ENCODE data around the gene RCN2. TPM values are rescaled to one million over a fixed set of nuclear protein-coding genes. Genes with fewer than 3 reads are reported as not detected.

The RCN2 gene
- polyA plus RNA-seq, 1 donor, result 231 TPM

DNA sequence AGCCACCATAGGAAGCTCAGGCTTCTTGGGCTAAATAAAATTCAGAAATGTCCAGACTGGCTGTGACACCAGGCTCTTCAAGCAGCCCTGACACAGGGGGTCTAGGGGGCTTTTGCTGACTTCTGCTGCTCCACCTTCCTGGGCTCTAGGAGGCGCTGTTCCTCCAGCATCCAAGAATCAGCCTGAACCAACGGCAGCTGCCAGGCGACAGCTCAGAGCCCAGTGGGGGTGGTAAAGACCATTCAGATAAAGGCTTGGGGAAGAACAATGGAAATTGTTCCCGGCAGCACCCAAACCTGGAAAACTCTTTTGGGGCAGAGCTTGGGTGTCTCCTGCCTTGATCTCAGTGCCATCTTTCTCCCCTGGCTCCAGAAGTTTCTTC is 41.8 kb downstream of the RCN2 start:
- DNase-seq, result no peak

DNA sequence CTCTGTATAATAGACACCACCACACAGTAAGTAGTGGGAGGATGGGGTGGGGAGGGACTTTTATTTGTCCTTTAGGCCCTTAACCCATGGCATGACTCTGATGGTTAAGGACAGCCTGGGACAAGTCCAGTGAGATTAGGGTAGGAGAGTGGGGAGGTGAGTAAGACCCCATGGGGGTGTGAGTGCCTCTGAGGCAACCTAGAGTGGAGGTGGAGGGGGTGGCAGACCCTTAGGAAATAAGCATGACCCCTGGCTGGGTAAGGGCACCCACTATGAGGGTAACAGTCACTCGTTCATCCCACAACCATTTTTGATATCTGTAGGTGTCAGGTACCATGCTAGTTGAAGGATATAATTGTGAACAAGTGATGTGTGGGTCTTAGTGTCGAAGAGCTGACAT is 42.4 kb downstream of the RCN2 start:
- DNase-seq, result no peak

DNA sequence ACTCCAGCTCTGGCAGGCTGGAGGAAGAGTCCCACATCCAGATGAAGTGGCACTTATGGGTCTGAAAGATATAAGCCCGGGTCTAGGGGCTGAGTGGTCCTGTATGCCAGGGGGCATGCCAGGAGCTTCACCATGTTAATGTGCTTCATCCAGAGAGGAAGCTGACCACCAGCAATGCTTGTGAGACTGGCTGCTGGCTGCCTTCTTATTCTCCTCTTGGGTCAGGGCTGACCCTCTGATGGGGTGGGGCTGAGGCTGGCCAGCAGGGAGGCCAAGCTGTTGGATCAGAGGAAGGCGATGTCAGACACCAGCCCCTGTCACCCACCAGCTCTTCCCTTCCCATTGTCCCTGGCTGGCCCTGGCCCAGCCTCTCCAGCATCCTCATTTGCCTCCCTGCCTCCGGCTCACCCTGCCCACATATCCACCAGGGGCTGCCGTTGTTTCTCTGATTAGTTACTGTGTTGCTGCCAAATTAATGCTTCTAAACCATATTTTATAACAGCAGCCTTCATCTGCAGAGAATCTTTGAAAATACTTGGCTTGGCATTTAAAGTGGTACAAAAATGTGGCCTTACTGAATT is 43.0 kb downstream of the RCN2 start:
- DNase-seq, result no peak

DNA sequence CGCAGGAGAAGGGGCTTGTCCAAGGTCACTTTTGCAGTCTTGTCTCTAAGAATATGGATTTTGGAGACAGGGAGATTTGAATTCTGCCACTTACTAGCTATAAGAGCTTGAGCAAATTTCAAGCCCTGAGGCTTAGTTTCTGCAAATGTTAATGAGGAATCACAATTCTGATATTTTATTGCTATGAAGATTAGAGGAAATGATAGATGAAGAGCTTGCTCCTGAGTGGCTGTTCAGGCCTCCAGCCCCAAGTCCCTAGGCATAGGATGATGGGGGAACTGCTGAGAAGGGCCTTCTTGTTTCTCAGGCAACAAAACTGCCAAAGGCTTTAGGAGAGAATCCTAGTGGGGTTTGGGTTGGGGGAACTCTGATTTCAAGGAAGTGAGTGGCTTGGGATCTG is 44.6 kb downstream of the RCN2 start:
- DNase-seq, result no peak

DNA sequence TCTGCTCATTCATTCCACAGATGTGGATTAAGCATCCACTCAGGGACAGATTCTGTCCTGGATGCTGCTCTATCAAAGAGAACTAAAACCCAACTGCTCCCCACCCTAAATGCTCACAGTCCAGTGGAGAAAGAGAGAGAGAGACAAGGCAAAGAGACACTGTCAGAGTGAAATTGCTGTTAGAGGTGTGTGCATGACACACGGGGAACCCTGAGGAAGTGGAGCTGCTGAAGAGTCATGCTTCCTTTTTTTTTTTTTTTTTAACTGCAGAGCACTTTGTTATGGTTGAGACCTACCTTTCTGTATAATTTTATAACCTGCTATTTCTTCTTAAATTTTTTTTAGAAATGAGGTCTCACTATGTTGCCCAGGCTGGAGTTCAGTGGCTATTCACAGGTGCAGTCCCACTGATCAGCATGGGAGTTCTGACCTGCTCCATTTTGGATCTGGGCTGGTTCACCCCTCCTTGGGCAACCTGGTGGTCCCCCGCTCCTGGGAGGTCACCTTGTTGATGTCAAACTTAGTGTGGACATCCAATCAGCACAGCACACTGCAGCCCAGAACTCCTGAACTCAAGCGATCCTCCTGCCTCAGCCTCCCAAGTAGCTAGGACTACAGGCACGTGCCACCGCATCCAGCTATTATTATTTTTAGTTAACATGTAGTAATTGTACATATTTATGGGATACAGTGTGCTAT is 45.2 kb downstream of the RCN2 start:
- no peak for DNase-seq

DNA sequence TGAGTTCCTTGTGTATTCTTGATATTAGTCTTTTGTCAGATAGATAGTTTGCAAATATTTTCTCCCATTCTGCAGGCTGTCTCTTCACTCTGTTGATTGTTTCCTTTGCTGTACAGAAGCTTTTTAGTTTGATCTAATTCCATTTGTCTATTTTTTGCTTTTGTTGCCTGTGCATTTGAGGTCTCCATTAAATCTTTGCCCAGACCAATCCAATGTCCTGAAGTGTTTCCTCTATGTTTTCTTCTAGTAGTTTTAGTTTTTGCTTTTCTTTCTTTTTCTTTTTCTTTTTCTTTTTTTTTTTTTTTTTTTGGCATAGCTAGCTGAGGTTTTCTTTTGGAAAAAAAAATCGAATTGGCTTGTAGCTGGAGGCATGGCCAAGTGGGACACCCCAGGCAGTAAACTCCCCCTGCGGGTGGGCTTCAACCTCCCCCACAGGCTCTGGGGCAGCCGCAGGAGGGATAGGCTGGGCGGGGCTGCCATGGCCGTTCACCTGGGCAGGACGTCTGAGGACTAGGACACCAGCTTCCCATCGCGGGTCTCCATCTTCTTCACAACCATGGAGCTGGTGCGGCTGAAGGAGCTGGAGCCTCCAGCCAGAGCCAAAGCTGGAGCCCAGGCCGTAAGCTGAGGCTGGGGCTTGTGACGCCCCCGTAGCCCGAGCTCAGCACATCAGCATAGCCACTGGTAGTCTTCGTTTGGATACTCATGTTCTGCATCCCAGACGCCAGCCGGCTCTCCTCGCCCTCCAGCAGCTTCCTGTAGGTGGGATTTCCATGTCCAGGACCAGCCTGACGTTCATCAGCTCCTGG is 47.2 kb downstream of the RCN2 start:
- no peak for DNase-seq

DNA sequence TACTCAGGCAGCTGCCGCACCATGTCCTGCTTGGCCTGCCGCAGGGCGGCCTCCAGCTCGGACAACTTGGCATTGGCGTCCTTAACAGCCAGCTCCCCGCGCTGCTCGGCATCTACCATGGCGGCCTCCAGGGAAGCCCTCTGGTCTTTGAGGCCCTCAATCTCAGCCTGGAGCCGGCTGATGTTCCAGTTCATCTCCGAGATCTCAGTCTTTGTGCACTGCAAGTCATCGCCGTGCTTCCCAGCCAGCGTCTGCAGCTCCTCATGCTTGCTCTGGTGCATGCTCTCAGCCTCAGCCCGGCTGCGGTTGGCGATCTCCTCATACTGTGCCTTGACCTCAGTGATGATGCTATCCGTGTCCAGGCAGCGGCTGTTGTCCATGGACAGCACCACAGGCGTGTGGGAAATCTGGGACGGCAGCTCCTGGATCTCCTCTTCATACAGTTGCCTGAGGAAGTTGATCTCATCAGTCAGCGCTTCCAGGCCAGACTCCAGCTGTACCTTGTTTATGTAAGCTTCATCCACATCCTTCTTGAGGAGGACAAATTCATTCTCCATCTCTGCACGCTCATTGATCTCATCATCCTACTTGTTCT is 47.9 kb downstream of the RCN2 start:
- DNase-seq, result no peak

DNA sequence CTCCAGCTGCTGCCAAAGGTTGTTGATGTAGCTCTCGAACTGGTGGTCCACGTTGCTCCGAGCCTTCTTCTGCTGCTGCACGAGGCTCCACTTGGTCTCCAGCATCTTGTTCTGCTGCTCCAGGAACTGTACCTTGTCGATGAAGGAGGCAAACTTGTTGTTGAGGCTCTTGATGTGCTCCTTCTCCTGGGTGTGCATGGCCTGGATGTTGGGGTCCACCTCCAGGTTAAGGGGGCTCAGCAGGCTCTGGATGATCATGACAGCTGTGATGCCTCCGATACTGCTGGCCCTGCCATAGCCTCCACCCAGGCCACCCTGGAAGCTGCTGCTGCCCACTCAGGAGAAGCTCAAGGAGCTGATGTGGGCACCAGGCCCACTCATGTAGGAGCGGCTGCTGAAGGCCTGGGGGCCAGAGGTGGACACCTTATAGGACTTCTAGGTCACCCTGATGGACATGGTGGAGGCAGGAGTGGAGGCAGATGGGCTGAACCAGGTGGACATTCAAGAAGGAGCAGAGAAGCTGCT is 48.5 kb downstream of the RCN2 start:
- DNase-seq, result no peak

DNA sequence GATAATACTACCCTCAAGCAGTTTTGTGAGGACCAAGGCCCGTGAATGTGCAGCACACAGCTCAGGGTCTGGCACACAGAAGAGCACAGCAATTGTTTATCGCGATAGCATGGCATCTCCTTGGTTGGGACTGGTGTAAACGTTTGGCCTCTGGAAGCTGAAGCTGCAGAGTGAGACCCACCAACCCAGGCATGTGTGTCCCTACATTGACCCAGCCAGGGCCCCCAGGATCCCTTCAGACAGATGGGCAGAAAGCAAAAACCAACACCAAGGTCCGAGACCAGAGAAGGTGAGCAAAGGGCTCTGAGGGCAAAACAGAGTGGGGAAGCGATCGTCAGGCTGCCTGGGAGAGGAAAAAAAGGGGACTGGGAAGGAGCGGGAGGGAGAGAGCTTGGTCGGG is 50.8 kb downstream of the RCN2 start:
- DNase-seq, result no peak

DNA sequence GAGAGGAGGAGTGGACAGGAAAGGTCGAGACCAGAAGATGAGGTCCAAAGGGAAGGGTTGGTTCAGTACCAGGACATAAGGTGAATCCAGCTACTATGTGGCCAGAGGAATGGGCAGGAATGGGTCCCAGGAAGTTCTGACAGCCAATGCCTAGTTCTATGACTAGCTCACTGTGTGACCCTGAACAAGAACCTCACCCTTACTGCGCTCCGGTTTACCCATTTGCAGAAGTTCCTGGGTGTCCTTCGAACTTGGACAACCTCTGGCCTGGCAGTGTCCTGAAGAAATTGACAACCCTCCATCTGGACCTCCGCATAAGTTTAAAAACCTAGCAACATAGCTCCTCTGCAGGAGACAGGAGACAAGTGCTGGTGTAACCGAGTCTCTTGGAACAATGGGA is 51.2 kb downstream of the RCN2 start:
- DNase-seq, result no peak

DNA sequence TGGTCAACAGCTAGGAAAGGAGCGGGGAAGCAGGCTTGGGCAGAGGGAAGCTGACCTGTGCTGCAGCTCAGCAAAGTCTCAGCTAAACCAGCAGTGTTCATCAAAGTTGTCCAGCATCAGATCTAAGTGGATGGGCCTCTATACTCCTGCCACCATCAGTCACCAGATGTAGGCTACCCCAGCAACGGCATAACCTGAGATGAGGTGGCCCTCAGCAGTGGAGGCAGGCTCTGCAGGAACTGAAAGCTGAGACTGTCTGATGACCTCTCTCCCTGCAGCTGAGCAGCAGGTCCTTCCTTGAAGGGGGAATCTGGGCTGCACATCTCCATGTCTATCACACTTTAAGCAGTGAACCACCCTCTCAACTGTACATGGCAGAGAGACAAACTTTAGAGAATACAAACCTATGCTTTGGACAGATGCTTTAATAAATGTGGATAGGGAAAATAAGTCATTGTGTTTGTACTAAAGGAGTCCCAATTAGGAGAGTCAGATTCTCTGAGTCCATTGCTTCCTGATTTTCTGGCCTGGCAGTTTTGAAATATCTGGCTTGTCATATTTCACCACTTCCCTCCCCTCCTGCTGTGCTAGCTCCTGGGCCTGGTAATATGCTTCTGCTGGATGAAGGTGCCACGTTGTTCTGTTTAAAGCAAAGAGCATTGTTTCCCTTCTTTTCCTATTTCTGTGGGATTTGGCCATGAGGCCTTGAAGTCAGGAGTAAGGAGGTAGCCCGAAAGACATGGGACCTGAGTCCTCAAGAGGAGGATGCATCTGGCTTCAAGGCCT is 52.2 kb downstream of the RCN2 start:
- no peak for DNase-seq

DNA sequence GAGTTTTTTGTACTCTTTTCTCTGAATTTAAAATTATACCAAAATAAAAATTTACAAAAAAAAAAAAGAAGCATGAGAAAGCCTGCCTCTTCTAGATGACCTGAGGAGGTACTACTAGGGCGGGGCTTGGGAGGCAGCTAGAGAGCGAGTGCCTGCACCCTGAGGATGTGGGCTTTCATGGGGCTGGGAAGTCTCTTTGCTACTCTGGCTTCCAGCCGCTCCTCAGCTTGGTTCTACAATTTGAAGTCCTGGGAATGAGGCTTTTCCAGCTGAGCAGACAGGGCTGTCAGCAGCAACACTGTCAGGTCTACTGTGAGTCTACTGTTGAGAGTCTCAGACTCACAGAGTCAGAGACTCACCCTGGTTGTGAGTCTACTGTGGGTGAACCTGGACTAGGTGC is 55.2 kb downstream of the RCN2 start:
- DNase-seq, result no peak

DNA sequence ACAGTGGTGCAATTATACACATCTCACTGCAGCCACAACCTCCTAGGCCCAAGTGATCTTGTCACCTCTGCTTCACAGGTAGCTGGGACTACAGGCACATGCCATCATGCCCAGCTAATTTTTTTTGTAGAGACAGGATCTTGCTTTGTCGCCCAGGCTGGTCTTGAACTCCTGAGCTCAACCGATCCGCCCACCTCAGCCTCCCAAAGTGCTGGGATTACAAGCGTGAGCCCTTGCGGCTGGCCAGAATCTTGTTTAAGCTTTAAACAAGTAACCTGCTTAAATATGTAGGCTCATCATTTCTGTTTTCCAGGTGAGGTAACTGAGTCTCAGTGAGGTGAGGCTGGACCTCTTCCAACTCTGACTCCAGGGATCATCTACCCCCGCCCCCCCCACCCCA is 55.7 kb downstream of the RCN2 start:
- no peak for DNase-seq

DNA sequence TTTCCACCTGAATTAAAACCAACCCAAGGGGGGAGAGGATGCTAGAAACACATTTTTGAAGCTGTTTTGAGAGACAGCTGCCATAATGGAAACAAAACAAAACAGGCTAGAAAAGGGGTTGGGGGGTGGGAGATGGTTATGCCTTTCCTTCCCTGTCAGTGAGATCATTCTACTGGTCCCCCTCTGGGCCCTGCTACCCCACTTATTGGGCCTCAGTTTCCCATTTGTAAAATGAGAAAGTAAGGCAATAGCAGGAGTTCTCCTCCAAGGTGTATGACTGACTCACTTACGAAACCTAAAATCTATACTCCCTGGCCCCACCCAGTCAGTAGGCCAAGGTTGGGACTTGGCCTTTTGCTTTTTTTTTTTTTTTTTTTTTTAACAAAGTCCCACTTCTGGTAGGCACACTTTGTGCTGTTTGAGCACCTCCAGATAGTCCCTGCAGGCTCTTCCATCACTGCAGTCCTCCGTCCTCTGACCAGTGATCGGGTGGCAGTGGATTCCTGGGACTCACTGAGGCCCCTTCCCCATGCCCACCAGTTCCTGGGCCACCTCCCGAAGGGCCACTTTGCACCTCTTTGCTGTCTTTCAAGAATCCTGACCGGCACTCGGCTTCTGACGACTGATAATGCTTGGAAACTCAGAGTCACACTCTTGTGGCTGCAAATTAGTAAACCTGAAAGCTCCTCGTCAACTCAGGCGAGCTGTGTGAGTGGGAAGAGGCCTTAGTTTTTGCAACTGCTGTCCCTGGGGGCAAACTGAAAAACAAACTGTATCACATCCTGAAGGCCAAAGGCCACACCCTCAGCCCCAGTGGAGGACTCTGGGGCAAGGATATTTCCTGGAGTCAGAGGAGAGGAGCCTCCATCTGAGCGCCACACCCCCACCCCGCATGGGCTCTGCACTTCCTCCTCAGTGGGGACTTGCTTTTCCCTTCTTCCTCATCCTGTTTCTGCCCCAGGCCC is 56.6 kb downstream of the RCN2 start:
- no peak for DNase-seq

DNA sequence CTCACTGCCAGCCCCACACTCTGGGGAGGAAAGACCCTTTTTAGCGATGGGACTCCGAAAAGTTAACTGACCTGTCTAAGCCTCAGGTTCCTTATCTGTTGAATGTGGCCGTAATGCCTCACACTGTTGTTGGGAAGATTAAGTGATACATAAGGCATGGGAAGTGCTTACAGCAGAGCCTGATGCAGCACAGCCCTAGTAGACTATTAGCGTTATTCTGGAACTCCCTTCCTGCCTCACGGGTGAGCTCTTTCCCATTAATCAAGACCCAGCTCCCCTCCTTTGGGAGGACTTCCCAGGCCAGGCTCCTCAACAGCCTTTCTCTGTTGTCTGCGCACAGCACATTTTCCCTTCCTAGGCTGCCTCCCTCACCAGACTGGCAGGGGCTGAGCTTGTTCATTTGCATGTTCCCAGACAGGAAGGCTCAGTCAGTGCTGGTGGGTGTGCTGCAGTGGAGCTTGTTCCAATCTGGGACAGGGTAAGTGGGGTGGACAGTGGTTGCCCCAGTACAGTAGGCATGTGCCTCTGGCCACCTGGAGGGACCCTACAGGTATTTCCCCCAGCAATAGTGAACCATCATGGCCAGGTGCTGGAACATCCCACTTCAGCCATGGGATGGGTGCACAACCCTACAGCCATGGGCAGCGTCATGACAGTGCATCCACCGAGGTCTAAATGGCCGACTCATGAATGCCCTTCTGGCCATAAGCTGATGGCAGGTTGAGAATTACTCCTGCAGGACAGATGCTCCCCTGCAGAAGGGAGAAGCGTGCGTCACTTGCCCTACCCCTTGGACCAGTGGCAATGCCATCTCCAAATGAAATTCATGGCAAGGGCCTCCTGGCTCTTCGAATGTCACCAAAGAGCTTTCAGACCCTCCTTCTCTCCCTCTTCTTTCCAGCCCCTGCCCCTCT is 57.6 kb downstream of the RCN2 start:
- DNase-seq, result no peak

DNA sequence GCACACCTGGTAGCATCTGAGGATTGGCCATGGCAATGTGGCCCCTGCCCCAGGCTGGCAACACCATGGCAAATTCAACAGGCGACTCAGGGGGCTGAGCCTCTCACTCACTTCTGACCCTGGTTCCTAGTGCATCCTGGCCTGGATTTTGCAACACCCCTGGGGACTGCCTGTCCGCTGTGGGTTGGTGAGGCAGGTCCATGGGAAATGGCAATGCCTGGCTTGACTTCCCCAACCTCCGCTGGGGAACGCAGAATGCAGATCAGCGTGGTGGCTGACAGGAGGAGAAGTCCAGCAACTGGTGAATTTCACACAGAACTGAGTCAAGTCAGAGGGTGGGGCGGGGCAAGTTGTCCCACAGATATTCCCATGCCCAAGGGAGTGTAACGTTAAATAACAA is 59.5 kb downstream of the RCN2 start:
- no peak for DNase-seq

DNA sequence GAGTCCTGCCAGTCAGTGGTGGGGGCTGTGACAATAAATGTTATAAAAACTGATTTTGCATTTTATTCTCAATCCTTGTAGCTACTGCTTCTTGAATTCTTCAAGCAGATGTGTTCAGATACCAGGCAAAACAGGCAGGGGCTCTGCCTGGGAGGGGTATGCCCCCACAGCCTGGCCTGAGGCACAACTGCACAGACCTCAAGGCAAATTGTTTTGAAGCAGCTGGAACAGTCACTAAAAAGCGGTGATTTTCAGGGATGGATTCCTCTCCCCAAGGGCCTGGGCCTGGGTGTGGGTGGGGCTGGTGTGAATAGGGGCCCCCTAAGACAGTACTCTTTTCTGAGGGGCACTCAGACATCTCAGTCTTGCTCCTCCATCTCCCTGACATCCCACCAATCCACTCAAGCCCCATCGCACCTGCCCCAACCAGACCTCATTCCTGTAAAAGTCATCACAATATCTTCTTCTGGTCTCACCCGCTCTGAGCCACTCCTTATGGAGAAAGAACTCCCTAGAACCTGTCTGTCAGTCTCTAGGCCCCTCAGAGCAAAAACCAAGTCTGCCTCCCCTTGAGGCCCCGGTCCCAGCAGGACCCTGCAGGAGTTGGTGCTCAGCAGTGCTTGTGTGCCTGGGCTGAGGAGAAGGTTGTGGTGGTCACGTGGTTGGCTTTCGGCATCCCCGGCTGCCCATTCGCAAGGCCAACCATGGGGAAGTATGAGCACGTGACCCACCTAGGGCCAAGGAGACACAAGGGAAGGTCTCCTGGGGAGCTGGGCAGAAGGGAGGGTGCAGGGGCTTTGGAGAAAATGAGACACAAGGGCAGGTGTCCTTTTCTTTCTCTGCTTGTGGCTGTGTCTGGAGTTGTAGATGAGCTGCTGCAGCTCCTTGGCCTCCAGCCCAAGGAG is 60.4 kb downstream of the RCN2 start:
- no peak for DNase-seq

DNA sequence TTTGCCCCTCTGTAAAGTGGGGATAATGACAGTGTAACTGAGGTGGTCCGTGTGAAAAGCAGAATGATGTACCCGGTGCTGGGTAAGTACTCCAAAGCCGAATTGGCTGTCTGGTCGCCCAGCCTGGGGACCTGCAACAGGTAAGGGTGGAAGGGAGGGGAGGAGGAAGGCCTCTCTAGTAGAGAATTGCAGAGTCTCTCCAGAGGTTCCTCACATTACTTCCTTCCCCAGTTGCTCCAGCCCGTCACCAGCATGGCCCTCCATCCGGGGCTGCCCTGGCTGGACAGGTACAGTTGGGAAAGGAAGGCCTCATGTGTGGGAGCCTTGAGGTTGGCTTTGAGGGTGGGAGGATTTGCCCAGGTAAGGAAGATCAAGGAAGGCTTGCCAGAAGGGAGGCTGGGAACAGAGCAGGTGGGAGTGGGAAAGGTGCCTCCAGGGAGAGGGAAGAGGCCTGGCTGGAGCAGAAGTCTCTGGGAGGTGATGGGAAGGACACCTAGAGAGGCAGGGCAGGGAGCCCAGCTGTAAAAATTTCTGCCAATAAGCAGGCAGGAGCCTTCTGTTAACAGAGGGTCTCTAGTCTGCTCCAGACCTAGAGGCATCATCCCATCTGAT is 61.7 kb downstream of the RCN2 start:
- no peak for DNase-seq

Measured in left kidney (tissue), 2 donors.